Naive thymus-derived CD4-positive, alpha-beta T cell (primary cell): ENCODE results near the gene OXLD1. TPM values are rescaled to one million over a fixed set of nuclear protein-coding genes. Genes with fewer than 3 reads are reported as not detected.

ENCODE experiments used
- ATAC-seq: fragments of 150-1000 bp; cut with Tn5 transposase; 2 replicates; pipeline ENCODE4 v1.10.0; 2021; ENCODE audit warnings: mild to moderate bottlenecking, moderate library complexity
- CTCF ChIA-PET: fragments of 350-600 bp; sonication (Branson Sonifier 250); formaldehyde crosslinking; loops from one replicate; lab custom pipeline; 2021; ENCODE audit warnings: antibody characterized with exemption; lab: Charles Lee
- POLR2A ChIA-PET: fragments of 350-600 bp; sonication (Branson Sonifier 250); formaldehyde crosslinking; loops from one replicate; lab custom pipeline; 2021; ENCODE audit warnings: antibody characterized with exemption, inconsistent platforms; lab: Charles Lee
- DNase-seq, 9 donors: peaks; one replicate each; pipeline versions ENCODE4 v3.0.0 to v3.0.0-alpha.2; 2020 to 2022; ENCODE audit warnings: mixed read lengths in 1 of 9
- H3K27ac ChIP-seq: one replicate; pipeline ENCODE4 v1.7.0; 2013; ENCODE audit warnings: mild to moderate bottlenecking, low read depth, low read length, moderate library complexity
- H3K27me3 ChIP-seq, 2 donors: one replicate each; pipeline ENCODE4 v1.7.0; 2013; ENCODE audit warnings: low read length in 2 of 2, mild to moderate bottlenecking in 2 of 2, moderate library complexity in 2 of 2; ENCODE audit not compliant: control insufficient read depth in 2 of 2, insufficient read depth in 2 of 2
- H3K36me3 ChIP-seq, 3 experiments: 1 replicate in 2 of 3; 2 replicates in 1 of 3; pipeline ENCODE4 v1.7.0; 2013; ENCODE audit warnings: low read length in 3 of 3, mild to moderate bottlenecking in 3 of 3, moderate library complexity in 1 of 3; ENCODE audit not compliant: insufficient read depth in 3 of 3, control insufficient read depth in 2 of 3
- H3K4me1 ChIP-seq, 2 donors: one replicate each; pipeline ENCODE4 v1.7.0; 2013; ENCODE audit warnings: low read length in 2 of 2, mild to moderate bottlenecking in 2 of 2, moderate library complexity in 1 of 2; ENCODE audit not compliant: control insufficient read depth in 2 of 2, insufficient read depth in 2 of 2
- H3K4me3 ChIP-seq: 2 replicates; pipeline ENCODE4 v1.7.0; 2013; ENCODE audit warnings: mild to moderate bottlenecking, low read length
- H3K9me3 ChIP-seq, 3 experiments: 1 replicate in 2 of 3; 2 replicates in 1 of 3; pipeline ENCODE4 v1.7.0; 2013; ENCODE audit warnings: low read length in 3 of 3; ENCODE audit not compliant: control insufficient read depth in 2 of 3
- H3K27ac Mint-ChIP-seq, 9 donors: one replicate each; pipeline ENCODE4 v1.8.0; 2020 to 2022; ENCODE audit warnings: mixed read lengths in 9 of 9, mild to moderate bottlenecking in 8 of 9, moderate library complexity in 5 of 9, inconsistent platforms in 2 of 9
- H3K27me3 Mint-ChIP-seq, 5 donors: one replicate each; pipeline ENCODE4 v1.8.0; 2021 to 2022; ENCODE audit warnings: mixed read lengths in 5 of 5, mild to moderate bottlenecking in 1 of 5
- H3K36me3 Mint-ChIP-seq, 5 donors: one replicate each; pipeline ENCODE4 v1.8.0; 2020 to 2022; ENCODE audit warnings: mixed read lengths in 5 of 5, mild to moderate bottlenecking in 3 of 5, inconsistent platforms in 1 of 5
- H3K4me1 Mint-ChIP-seq, 7 donors: one replicate each; pipeline ENCODE4 v1.8.0; 2020 to 2022; ENCODE audit warnings: mixed read lengths in 7 of 7, mild to moderate bottlenecking in 3 of 7, inconsistent platforms in 1 of 7
- H3K4me3 Mint-ChIP-seq, 10 donors: one replicate each; pipeline ENCODE4 v1.8.0; 2020 to 2022; ENCODE audit warnings: mild to moderate bottlenecking in 10 of 10, mixed read lengths in 10 of 10, moderate library complexity in 6 of 10, inconsistent platforms in 2 of 10
- H3K9me3 Mint-ChIP-seq, 11 donors: one replicate each; pipeline ENCODE4 v1.8.0; 2020 to 2022; ENCODE audit warnings: mixed read lengths in 11 of 11, mild to moderate bottlenecking in 4 of 11, inconsistent platforms in 1 of 11, moderate library complexity in 1 of 11
- intact Hi-C, 2 donors: fragments of 100-400 bp; cut with micrococcal nuclease; formaldehyde crosslinking; loops; one replicate each; pipeline ENCODE4 v1.15.1; 2023
- polyA plus RNA-seq, 2 donors: library from polyadenylated mRNA; unstranded; fragments of 300-500 nt; fragmentation: Illumina TruSeq; gene quantifications; one replicate each; pipeline ENCODE4 v1.2.3, GENCODE V29; 2021
- total RNA-seq, 6 experiments: library from RNA in 5 of 6; stranded (reverse) in 5 of 6; gene quantifications; 1 replicate in 5 of 6; 2 replicates in 1 of 6; pipeline ENCODE4 v1.2.3 and lab custom pipeline; 2021 to 2026

The OXLD1 gene
- total and polyA plus RNA-seq, 7 experiments from 2014 or later = 35.9 to 123 (median 58.5) TPM

- no peaks in the 10 kb centered on the region for H3K27me3 ChIP-seq
- peaks cover 0 to 27% (median 10%) of the 10 kb centered on the region in 5 donors for H3K27me3 Mint-ChIP-seq
Measured at GRCh38 chr17:81644976-81645952, 21.1 kb downstream of the OXLD1 start.

GRCh38 chr17:81644496-81644895 lies 21.9 kb downstream of the OXLD1 start:
- no peaks in the 10 kb centered on the region for H3K36me3 ChIP-seq
- no peak overlapping the region for H3K4me3 Mint-ChIP-seq
- H3K4me1 ChIP-seq = no peaks in the 10 kb centered on the region
- peaks cover 0 to 10% (median 0%) of the 10 kb centered on the region in 11 donors for H3K9me3 Mint-ChIP-seq
- peaks cover 0 to 23% (median 10%) of the 10 kb centered on the region in 5 donors for H3K27me3 Mint-ChIP-seq
- H3K4me3 ChIP-seq = no peak overlapping the region
- peaks cover 0 to 3% (median 0%) of the 10 kb centered on the region in 5 donors for H3K36me3 Mint-ChIP-seq
- no peaks in the 10 kb centered on the region for H3K27me3 ChIP-seq
- intact Hi-C loops = no loop called here
- no peak overlapping the region for H3K27ac Mint-ChIP-seq
- peaks cover 0 to 11% (median 0%) of the 10 kb centered on the region in 3 experiments for H3K9me3 ChIP-seq
- POLR2A ChIA-PET = no interaction called here
- CTCF ChIA-PET = no interaction called here
- no peak for DNase-seq
- H3K27ac ChIP-seq = no peak overlapping the region
- no peak for ATAC-seq
- peaks cover 0 to 3% (median 0%) of the 10 kb centered on the region in 7 donors for H3K4me1 Mint-ChIP-seq

More at GRCh38 chr17:81644976-81645952, 21.1 kb downstream of the OXLD1 start:
- H3K4me3 ChIP-seq = no peak overlapping the region
- CTCF ChIA-PET = no interaction called here
- Mint-ChIP-seq H3K4me1 (peaks cover 0 to 3% (median 0%) of the 10 kb centered on the region in 7 donors), H3K9me3 (peaks cover 0 to 14% (median 0%) of the 10 kb centered on the region in 11 donors), H3K36me3 (peaks cover 0 to 3% (median 0%) of the 10 kb centered on the region in 5 donors), H3K27ac (no peak overlapping the region), H3K4me3 (no peak overlapping the region)
- no peaks in the 10 kb centered on the region for H3K4me1 ChIP-seq
- POLR2A ChIA-PET = interaction anchor here (0.9 kb wide), 1 partner anchor 18 kb away, joined by 4 read pairs; no protein-coding TSS in a partner anchor
- H3K36me3 ChIP-seq = no peaks in the 10 kb centered on the region
- intact Hi-C loops = no loop called here
- peaks cover 0 to 11% (median 0%) of the 10 kb centered on the region in 3 experiments for H3K9me3 ChIP-seq
- ATAC-seq = no peak
- no peak for DNase-seq
- no peak overlapping the region for H3K27ac ChIP-seq

GRCh38 chr17:81641825-81642489 lies 24.4 kb downstream of the OXLD1 start:
- no peak overlapping the region for H3K4me3 Mint-ChIP-seq
- no peaks in the 10 kb centered on the region for H3K36me3 ChIP-seq
- peaks cover 0 to 5% (median 0%) of the 10 kb centered on the region in 5 donors for H3K27me3 Mint-ChIP-seq
- no peak overlapping the region for H3K4me3 ChIP-seq
- no peaks in the 10 kb centered on the region for H3K4me1 ChIP-seq
- no peaks in the 10 kb centered on the region for H3K9me3 ChIP-seq
- peaks cover 0 to 8% (median 4%) of the 10 kb centered on the region in 7 donors for H3K4me1 Mint-ChIP-seq
- H3K36me3 Mint-ChIP-seq = peaks cover 0 to 3% (median 0%) of the 10 kb centered on the region in 5 donors
- H3K27ac ChIP-seq = no peak overlapping the region
- DNase-seq (no peak), ATAC-seq (no peak)
- H3K27me3 ChIP-seq = no peaks in the 10 kb centered on the region
- H3K9me3 Mint-ChIP-seq = no peaks in the 10 kb centered on the region
- no peak overlapping the region for H3K27ac Mint-ChIP-seq
- CTCF ChIA-PET = no interaction called here
- intact Hi-C loops = no loop called here
- POLR2A ChIA-PET = no interaction called here

- ChIA-PET POLR2A (interaction anchor here (1.0 to 1.1 kb wide), 2 partner anchors 24 to 32 kb away, joined by 4 read pairs; no protein-coding TSS in a partner anchor), CTCF (interaction anchor here (0.8 kb wide), 1 partner anchor 38 kb away, joined by 4 read pairs; no protein-coding TSS in a partner anchor)
- Histone ChIP-seq H3K36me3 (no peaks in the 10 kb centered on the region), H3K4me3 (no peak overlapping the region), H3K4me1 (peaks cover 10 to 12% of the 10 kb centered on the region in 2 donors), H3K27me3 (no peaks in the 10 kb centered on the region), H3K9me3 (no peaks in the 10 kb centered on the region), H3K27ac (no peak overlapping the region)
- intact Hi-C loops = no loop called here
- Mint-ChIP-seq H3K4me3 (peak overlapping the region in 2 of 10 donors; percentile 29 to 63), H3K36me3 (peaks cover 0 to 3% (median 0%) of the 10 kb centered on the region in 5 donors), H3K27ac (no peak overlapping the region), H3K9me3 (no peaks in the 10 kb centered on the region), H3K4me1 (peaks cover 9 to 20% (median 14%) of the 10 kb centered on the region in 7 donors), H3K27me3 (no peaks in the 10 kb centered on the region)
- no peak for ATAC-seq
- DNase-seq = no peak
Measured at GRCh38 chr17:81640011-81640410, 26.4 kb downstream of the OXLD1 start.

GRCh38 chr17:81638683-81639082 lies 27.7 kb downstream of the OXLD1 start:
- Mint-ChIP-seq H3K36me3 (peaks cover 0 to 3% (median 0%) of the 10 kb centered on the region in 5 donors), H3K9me3 (no peaks in the 10 kb centered on the region), H3K27ac (peak overlapping the region in 3 of 9 donors; percentile 36 to 39 (median 36)), H3K4me1 (peaks cover 9 to 29% (median 16%) of the 10 kb centered on the region in 7 donors), H3K27me3 (no peaks in the 10 kb centered on the region), H3K4me3 (peak overlapping the region in 8 of 10 donors; percentile 4 to 63 (median 34))
- ATAC-seq (no peak), DNase-seq (no peak)
- Histone ChIP-seq H3K4me1 (peaks cover 10 to 12% of the 10 kb centered on the region in 2 donors), H3K27ac (no peak overlapping the region), H3K27me3 (no peaks in the 10 kb centered on the region), H3K4me3 (no peak overlapping the region), H3K36me3 (no peaks in the 10 kb centered on the region), H3K9me3 (no peaks in the 10 kb centered on the region)
- intact Hi-C loops = no loop called here
- ChIA-PET CTCF (no interaction called here), POLR2A (interaction anchor here (1.1 kb wide), 1 partner anchor 24 kb away, joined by 4 read pairs; no protein-coding TSS in a partner anchor)
